CMK (cell line): ENCODE data around the gene PRIMA1.

ENCODE experiments used
- DNase-seq: peaks from one replicate; pipeline ENCODE4 v3.0.0-alpha.2; 2010; ENCODE audit warnings: low read depth

PRIMA1 gene

GRCh38 chr14:93753647-93754046 lies 34.6 kb downstream of the PRIMA1 start:
- DNase-seq, result no peak

DNA sequence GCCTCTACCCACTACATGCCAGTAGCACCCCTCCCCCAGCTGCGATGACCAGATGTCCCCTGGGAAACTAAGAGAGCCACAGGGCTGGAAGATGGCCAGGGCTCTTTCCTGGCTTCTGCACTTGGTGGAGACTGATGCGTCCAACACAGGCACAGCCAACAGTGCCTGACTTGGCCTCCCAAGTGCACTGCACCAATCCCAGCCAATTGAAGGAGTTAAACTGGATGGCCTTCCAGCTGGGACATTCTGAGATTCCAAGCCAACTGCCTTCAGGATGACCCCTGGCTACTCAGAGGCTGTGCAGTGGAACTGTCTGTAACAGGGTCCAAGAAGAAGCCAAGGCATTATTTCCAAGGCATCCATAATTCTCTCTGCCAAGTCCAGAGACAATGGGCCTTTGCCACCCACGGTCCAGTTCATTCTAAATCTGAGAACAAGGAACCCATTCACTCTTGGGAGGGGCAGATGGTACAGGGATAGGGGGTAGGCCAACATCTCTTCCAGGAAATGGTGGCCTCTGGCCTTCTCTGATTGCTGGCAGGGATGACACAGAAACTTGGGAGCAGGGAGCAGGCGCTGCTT lies 35.2 kb downstream of the PRIMA1 start:
- no peak for DNase-seq

DNA sequence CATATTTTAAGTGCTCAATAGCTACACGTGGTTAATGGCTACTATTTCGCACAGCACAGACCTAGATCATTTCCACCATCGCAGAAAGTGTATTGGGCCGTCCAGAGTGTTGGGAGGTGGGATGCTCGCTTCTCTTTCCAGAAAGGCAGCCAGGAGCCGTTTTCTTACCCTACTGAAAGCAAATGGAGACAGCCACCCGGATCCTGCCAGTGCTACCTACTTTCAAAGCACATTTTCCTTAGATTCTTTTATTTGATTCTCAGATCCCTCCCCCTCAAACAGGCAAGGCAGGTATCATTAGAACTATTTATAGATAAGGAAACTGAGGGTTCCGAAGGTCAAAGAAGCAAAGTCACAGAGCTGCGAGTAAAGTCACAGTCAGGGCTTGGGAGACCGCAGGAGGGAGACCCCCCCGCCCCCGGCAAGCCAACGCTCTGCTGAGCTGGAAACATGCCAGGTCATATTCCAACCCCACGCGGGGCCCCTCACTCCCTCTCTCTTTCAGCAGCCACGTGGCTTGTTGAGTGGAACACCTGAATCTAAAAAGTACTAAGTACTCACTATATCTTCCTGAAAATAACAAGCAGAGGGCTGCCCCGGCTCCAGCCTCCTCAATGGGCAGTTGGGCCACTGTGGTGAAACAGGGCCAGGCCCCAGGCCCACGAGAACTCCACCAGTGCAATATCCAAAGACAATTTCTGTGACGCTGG lies 36.2 kb downstream of the PRIMA1 start:
- DNase-seq, result no peak

GRCh38 chr14:93749076-93749420 lies 39.2 kb downstream of the PRIMA1 start:
- DNase-seq, result no peak

DNA sequence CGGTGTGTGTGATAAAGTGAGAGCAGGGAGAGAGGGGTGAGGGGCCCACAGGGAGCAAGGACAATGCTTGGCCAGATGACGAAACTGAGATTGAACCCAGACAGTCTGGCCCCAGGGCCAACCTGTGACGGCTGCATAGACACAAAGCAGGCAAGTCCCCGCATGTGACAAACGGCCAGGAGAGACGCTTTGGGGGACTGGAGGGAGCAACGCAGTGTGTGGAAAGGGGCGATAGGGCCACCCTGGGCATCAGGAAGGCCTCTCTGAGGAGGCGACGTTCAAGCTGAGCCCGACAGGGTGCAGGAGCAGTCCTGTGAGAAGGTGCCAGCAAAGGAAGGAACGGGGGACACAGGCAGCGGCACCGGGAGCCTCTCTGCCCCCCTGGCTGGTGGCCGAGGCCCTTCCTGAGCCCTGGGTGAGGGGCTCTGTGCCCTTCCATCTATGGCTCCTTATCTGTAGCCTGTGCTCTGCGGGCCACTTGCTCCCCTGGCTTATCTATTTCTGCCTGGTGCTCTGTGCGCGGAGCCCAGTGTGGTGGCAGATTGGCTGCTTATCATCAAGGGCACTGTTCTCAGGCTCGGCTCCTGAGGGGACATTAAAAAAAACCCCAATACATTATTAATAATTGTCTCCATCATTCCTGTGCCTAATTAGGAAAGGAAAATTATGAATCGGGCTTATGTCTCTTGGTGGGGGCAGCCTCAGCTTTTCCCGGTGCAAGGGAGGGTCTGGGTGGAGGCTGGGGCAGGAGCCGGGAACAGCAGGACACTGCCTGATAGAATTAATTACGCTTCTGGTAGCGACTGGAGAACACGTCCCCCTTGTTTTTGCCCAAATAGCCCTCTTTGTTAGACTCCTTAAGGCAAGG lies 39.8 kb downstream of the PRIMA1 start:
- DNase-seq, result peak; percentile 56

DNA sequence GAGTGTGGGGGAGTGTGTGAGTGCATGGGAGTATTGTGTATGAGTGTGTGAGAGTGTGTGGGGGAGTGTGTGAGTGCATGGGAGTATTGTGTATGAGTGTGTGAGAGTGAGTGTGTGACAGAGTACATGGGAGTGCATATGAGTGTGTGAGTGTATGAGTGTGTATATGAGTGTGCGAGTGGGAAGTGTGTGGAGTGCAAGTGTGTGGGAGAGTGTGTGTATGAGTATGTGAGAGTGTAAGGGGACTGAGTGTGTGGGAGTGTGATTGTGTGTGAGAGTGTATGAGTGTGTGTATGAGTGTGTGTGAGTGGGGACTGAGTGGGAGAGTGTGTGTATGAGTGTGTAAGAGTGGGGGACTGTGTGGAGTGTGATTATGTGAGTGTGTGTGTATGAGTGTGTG lies 40.7 kb downstream of the PRIMA1 start:
- DNase-seq, result no peak

DNA sequence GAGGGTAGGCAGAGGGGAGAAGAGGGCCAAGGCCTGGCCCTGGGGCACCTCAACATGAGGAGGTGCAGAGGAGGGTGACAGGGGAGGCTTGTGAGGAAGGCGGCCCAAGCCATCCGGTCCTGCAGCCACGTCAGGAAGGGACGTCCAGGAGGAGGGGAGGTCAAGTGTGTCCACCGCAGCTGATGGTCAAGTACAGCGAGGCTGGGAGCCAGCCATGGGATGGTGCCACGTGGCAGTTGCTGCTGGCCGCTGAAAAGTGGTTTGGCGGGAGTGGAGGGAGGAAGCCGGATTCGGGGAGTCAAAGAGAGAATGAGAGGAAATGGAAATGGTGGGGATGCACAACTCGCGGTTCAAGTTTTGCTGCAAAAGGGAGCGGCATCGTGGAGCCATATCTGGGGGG lies 41.2 kb downstream of the PRIMA1 start:
- no peak for DNase-seq

- no peak for DNase-seq
Measured at GRCh38 chr14:93745603-93746273, 42.5 kb downstream of the PRIMA1 start.

DNA sequence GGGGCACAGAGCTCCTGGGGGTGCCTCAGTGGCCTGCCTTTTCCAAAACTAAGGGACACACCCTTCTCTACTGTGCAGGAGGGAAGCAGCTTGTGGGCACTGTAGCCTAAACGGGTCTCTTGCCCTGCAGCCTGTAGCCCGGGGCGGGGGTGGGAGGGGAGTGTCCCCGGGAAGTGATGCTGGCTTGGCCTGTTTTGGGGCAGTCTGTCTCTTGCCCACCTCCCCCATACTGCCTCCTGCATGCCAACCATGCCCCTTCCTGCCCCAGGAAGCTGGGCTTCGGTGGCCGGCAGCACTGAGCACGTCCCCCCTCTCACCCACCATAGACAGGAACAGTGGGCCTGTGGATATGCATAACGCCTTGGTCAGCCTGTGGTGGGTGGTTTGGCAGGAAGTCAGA lies 43.4 kb downstream of the PRIMA1 start:
- peak; percentile 59 for DNase-seq

DNA sequence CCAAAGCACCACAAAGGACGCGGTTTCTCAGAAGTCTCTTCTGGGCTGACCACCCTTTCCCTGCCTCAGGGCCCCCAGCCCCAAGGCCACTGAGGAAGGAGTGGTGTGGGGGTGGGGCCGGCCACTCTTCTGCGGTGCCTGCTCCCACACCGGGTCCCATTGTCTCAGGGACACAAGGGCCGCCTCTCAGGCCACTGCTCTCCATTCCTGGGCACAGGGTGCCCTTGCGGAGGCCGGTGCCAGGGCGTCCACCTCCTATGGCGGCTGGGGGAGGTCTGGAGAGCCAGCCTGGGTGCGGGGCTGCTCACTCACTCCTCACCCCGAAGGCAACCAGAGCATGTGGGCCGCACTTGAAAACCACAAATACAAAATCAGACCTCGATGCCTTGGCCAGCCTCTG lies 44.1 kb downstream of the PRIMA1 start:
- no peak for DNase-seq

DNA sequence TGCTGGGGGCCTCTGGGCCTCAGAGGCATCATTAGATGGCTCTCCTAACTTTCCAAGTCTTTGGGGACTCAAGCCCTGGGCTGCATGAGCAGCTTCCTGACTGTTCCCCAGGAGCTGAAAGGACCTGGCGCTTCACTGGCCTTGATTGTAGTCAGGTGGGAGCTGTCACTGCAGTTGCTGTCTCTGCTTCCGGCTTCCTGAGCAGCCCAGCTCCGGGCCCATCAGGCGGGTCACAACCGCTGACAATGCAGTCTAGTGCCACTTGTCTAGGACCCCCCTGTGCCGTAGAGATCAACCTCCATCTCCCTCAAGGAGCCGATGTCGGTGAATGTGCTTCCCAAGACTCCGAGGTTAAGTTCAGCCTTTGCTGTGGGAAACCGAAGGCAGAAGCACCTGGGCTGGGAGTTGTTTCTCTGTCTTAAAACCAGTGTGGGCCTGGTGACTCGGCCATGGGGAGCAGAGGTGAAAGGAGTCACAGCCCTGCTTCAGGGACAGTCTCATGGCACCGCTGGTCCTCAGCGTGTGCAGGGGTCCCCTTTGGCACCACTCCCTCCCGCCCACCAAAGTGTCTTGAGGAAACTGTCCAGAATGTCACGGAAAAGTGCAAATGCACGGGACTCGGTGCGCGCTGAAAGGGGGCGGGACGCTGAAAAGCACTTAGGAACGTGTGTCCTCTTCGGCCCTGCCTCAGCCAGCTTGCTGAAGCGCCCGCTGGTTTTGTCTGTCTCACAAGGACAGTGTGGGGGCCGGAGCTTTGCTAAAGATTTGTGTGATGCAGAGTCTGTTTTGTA lies 44.8 kb downstream of the PRIMA1 start:
- no peak for DNase-seq

DNA sequence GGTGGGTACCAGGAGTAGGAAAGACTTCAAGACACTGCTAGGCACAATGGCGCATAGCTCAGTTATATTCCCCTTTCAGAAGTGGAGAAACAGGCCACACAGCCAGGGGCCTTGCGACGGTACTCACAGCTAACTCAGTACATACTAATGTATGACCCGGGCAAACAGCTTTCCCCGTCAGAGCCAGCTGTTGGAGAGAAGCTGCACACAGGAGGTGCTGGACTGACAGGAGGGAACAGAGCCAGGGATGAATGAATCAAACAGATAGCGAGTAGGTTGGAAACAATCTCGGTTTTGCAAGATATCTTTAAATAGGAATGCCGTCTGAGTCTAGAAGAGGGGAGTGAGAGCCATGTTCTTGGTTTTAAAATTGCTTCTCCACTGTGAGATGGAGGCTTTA lies 45.5 kb downstream of the PRIMA1 start:
- no peak for DNase-seq

DNA sequence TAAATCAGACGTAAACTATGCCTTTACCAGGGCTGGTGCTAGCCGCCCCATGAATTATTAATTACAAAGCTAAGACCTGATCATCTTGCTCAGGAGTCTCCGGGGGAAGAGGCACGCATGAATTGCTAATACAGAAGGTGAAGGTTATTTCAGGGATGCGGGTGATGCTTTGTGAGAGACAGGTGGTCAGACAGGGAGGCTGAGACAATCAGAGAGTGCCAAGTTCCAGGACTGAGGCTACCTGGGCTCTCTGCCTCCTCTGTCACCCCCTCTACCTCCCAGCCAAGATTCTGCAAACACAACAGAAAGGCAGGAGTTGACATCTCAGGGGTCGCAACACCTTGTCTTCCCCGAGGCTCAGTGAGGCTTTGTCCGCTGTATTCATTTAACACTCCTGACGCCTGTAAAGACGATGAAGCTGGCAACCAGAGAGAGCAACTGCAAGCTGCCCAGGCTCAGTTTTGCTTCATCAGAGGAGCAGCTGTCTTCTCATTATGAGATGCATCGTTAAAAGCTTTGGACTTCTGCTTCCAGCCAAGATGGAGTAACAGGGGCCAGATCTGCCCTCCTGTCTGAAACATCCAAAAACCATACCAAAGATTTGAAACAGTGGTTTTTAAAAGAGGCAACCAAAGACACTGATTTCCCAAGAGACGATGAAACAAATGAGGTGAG lies 46.6 kb downstream of the PRIMA1 start:
- no peak for DNase-seq

DNA sequence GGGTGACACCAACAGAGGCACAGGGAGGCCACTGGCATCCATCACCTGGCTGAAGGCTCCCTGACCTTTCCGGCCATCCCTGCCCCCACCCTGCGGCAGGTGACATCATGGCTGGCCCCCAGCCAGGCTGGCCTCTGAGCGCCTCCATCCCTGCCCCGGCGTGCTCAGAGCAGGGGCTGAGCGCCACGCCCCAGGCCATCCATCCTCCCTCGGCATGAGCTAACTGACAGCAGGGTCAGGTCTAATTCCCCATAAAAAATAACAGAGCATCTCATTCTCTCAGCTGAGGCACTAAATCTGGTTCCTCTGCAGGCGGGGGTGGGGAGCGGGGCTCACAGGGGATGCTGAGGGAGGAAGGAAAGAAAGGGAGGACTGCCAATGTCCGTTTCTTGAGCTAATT lies 50.7 kb downstream of the PRIMA1 start:
- no peak for DNase-seq

- no peak for DNase-seq
Measured at GRCh38 chr14:93736378-93737014, 51.8 kb downstream of the PRIMA1 start.

- DNase-seq, result no peak
Measured at GRCh38 chr14:93735206-93735605, 53.1 kb downstream of the PRIMA1 start.

DNA sequence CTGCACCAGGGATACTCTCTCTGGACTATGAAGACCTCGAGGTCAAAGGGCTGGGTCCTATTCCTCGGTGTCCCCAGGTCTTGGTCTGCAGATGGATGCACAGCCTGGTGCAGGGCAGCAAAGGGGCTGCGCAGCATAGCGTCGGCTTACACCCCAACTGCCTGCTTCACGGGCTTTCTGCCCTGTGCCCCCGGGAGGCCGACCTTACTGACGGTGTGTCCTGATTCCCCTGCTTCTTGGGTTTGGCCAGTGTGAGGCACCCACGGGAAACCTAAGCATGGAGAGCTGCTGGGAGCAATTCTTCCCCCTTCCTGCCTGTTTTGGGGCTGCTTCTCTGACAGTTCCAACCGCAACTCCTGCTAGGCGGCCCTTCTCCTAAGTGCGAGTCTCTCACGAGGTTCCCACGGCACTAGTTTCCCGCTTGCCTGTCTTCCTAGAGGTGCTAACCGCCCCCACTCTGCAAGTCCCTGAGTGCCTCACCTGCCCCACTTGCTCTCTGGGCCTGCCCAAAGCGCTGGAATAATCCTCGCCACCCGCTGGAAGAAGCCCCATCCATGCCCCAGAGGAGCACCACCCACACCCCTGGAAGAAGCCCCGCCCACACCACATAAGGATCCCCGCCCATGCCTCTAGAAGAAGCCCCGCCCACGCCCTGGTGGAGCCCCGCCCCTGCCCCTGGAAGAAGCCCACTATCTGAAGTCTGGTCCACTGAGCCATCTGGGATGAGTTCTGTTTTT lies 54.0 kb downstream of the PRIMA1 start:
- DNase-seq, result no peak

DNA sequence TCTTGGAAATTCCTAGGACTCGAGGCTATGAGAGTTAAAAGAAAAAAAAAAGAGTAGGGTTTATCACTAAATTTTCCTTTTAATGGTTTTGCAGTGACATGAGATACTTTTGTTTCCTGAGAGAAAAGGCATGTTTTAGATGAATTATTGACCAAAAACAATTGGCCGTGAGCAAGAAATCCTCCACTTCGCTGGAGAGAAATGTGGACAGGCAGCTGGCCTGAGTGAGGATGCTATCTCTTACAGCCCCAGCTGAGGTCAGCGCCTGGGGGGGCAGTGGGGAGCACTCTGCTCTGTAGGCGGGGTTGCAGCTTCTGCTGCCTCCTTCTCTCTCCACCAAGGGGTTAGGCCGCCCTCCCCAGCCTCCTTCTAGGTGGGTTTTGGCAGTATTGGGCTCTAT lies 54.7 kb downstream of the PRIMA1 start:
- DNase-seq, result no peak

DNA sequence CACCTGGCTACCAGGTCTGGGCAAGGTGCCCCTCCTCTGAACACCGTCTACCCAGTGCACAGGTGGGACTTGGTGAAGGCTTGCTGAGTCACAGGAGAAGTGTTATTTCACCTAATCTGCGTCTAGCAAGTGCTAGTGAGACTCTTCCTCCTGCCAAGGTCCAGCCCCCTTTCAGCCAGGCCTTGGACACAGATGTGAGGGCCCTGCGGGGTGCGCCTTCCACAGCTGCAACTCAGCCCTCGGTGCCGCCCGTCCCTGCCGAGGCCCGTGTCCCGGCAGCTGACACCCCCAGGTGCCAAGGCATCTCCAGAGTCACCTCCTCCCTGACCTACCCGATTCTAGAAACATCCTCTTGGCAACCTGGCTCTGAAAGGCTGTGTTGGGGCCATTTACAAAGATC lies 55.1 kb downstream of the PRIMA1 start:
- DNase-seq, result no peak

DNA sequence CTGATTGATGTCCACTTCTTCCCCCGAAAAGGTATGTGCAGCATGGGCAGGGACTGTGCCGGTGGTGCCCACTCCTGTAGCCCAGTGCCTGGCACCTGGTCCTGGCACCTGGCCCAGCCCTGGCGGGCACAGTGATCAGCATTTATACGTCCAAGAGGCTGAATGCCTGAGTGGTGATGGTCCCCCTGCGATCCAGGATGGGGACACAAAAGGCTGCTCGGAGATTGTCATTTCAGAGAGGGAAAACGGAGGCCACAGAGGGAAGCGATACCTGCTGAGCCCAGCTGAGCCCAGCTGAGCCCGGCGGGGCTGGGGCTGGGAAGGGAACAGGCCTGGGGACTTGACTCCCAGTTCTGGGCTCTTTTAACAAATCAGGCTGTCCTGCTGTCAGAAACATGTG lies 55.8 kb downstream of the PRIMA1 start:
- no peak for DNase-seq
